Osteoblast (primary cell): ENCODE results near the gene SLC35B3. TPM values are rescaled to one million over a fixed set of nuclear protein-coding genes. Genes with fewer than 3 reads are reported as not detected.
"Not testable (repeated sequence)": the region's sequence is repeated elsewhere in the genome, so short reads cannot be mapped to it uniquely, and the experiment has no call there.

Experiments
- DNase-seq: peaks from one replicate; pipeline ENCODE4 v3.0.0; 2011; ENCODE audit warnings: low spot score, mixed read lengths; ENCODE audit not compliant: insufficient read length; ENCODE audit errors: missing footprints
- H2AFZ ChIP-seq: 2 replicates; pipeline ENCODE4 v1.6.0; 2011; ENCODE audit warnings: mild to moderate bottlenecking, low read length
- H3K27ac ChIP-seq: 2 replicates; pipeline ENCODE4 v1.5.1; 2011; ENCODE audit warnings: mild to moderate bottlenecking, low read depth, low read length, moderate library complexity
- H3K27me3 ChIP-seq: 2 replicates; pipeline ENCODE4 v1.6.0; 2012; ENCODE audit warnings: mild to moderate bottlenecking, control low read depth, inconsistent platforms, low read length, moderate library complexity; ENCODE audit not compliant: insufficient read depth
- H3K36me3 ChIP-seq: 2 replicates; pipeline ENCODE4 v1.5.1; 2011; ENCODE audit warnings: mild to moderate bottlenecking, low read length, control low read depth, moderate library complexity; ENCODE audit not compliant: insufficient read depth
- H3K4me1 ChIP-seq: 2 replicates; pipeline ENCODE4 v1.5.1; 2011; ENCODE audit warnings: mild to moderate bottlenecking, low read length, control low read depth, moderate library complexity; ENCODE audit not compliant: insufficient read depth
- H3K4me2 ChIP-seq: 2 replicates; pipeline ENCODE4 v1.6.0; 2011; ENCODE audit warnings: mild to moderate bottlenecking, low read length; ENCODE audit not compliant: insufficient read depth
- H3K4me3 ChIP-seq: fragments of 200-600 bp; sonication (generic); 3 replicates; pipeline ENCODE4 v1.5.1; 2012; ENCODE audit warnings: mild to moderate bottlenecking, low read length, inconsistent platforms; ENCODE audit not compliant: insufficient read depth
- H3K79me2 ChIP-seq: 2 replicates; pipeline ENCODE4 v1.6.0; 2012; ENCODE audit warnings: mild to moderate bottlenecking, low read length, control low read depth, inconsistent platforms; ENCODE audit not compliant: insufficient read depth
- H3K9me3 ChIP-seq: 2 replicates; pipeline ENCODE4 v1.5.1; 2011; ENCODE audit warnings: low read depth, low read length, control low read depth
- H4K20me1 ChIP-seq: 2 replicates; pipeline ENCODE4 v1.6.0; 2012; ENCODE audit warnings: mild to moderate bottlenecking, low read length, control low read depth; ENCODE audit not compliant: insufficient read depth
- CTCF ChIP-seq: IDR thresholded peaks from 2 replicates; pipeline ENCODE4 v1.5.1; 2011; ENCODE audit warnings: mild to moderate bottlenecking, low read depth, low read length, moderate library complexity; ENCODE audit errors: extremely low read depth
- total RNA-seq: library from RNA; depleted of rRNA; stranded (reverse); fragments of >200 nt; gene quantifications from 2 replicates; pipeline ENCODE4 v1.2.3, GENCODE V29; 2012

SLC35B3 gene
- total RNA-seq, 1 donor = 27.5 TPM

DNA sequence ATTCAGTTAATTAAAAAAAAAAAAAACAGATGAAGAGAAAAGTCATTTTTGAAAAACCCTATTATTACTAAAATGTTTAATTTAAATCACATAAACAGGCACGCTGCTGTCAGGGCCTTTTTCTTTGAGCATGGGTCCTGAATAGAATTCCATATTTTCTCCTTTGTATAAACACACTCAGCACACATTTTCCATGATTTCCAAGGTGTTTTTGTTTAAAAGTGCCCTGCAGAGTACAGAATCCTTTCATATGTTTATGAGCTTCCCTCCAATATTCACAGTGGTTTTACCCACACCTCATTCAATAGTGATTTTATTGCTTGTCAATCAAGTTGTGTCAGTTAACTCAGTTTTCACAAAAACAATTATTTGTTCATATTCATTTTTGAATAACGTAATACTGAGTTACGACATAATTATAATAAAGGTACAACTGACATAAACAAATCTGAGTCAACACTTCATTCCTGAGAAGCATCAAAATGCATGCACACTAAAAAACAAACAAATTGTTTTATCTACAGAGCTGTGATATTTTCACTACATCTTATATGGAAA is 15.2 kb downstream of the SLC35B3 start:
- H3K4me2 ChIP-seq = no peak overlapping the region
- no peak overlapping the region for H3K27ac ChIP-seq
- peaks cover 47% of the 10 kb centered on the region for H3K36me3 ChIP-seq
- H3K9me3 ChIP-seq = no peaks in the 10 kb centered on the region
- no peaks in the 10 kb centered on the region for H3K27me3 ChIP-seq
- H3K79me2 ChIP-seq = no peaks in the 10 kb centered on the region
- H3K4me1 ChIP-seq = no peaks in the 10 kb centered on the region
- no peak overlapping the region for H2AFZ ChIP-seq
- no peaks in the 10 kb centered on the region for H4K20me1 ChIP-seq
- H3K4me3 ChIP-seq = no peak overlapping the region
- no peak for DNase-seq
- no peak for TF ChIP-seq CTCF

- no peak overlapping the region for H3K4me2 ChIP-seq
- H3K9me3 ChIP-seq = no peaks in the 10 kb centered on the region
- no peaks in the 10 kb centered on the region for H3K79me2 ChIP-seq
- H2AFZ ChIP-seq = no peak overlapping the region
- no peak overlapping the region for H3K27ac ChIP-seq
- H4K20me1 ChIP-seq = no peaks in the 10 kb centered on the region
- no peak for DNase-seq
- H3K4me1 ChIP-seq = peaks cover 5% of the 10 kb centered on the region
- no peaks in the 10 kb centered on the region for H3K27me3 ChIP-seq
- H3K4me3 ChIP-seq = no peak overlapping the region
- TF ChIP-seq CTCF = no peak
- H3K36me3 ChIP-seq = peaks cover 59% of the 10 kb centered on the region
Observed at GRCh38 chr6:8415913-8416312, 19.4 kb downstream of the SLC35B3 start.

- Histone ChIP-seq H3K27ac (no peak overlapping the region), H2AFZ (no peak overlapping the region), H4K20me1 (no peaks in the 10 kb centered on the region), H3K4me2 (no peak overlapping the region), H3K4me1 (peaks cover 5% of the 10 kb centered on the region), H3K9me3 (no peaks in the 10 kb centered on the region), H3K27me3 (no peaks in the 10 kb centered on the region), H3K4me3 (no peak overlapping the region), H3K79me2 (no peaks in the 10 kb centered on the region), H3K36me3 (peaks cover 62% of the 10 kb centered on the region)
- no peak for DNase-seq
- TF ChIP-seq CTCF = no peak
Observed at GRCh38 chr6:8415280-8415679, 20.1 kb downstream of the SLC35B3 start.

DNA sequence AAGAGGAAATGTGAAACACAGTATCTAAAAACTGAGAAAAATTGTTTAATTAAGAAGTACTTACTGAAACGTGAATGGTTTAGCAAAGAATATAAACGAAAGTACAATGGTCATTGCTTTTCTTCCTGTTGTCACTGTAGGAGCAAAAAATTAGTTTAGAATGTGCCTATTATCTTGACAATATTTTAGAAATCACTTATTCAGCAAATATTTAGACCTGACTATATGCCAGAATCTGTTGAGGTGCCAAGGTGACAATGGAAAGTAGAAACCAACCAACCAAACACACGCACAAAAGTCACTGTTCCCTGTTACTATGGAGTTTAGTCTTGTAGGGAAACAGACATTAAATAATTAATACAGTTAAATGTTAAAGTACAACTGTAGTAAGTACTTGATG is 20.5 kb downstream of the SLC35B3 start:
- Histone ChIP-seq H2AFZ (no peak overlapping the region), H3K36me3 (peaks cover 66% of the 10 kb centered on the region)
- no peak for TF ChIP-seq CTCF

GRCh38 chr6:8405946-8406345 is 29.4 kb downstream of the SLC35B3 start:
- not testable (repeated sequence) for H3K4me1 ChIP-seq, H4K20me1 ChIP-seq, DNase-seq, H3K27ac ChIP-seq, H3K4me3 ChIP-seq, H3K79me2 ChIP-seq, H2AFZ ChIP-seq, H3K27me3 ChIP-seq, H3K4me2 ChIP-seq, H3K9me3 ChIP-seq
- H3K36me3 ChIP-seq = peaks cover 12% of the 10 kb centered on the region

More for the DNA sequence above, 20.5 kb downstream of the SLC35B3 start:
- Histone ChIP-seq H4K20me1 (no peaks in the 10 kb centered on the region), H3K4me1 (peaks cover 5% of the 10 kb centered on the region), H3K27me3 (no peaks in the 10 kb centered on the region), H3K4me2 (no peak overlapping the region), H3K27ac (no peak overlapping the region), H3K9me3 (no peaks in the 10 kb centered on the region), H3K4me3 (no peak overlapping the region), H3K79me2 (no peaks in the 10 kb centered on the region)
- no peak for DNase-seq
